GM23338 (cell line): ENCODE results near the gene DENND5B. TPM values are rescaled to one million over a fixed set of nuclear protein-coding genes. Genes with fewer than 3 reads are reported as not detected.

Experiments used
- ATAC-seq: fragments of 200-7000 bp; cut with Tn5 transposase; 3 replicates; pipeline ENCODE4 v1.9.1; 2020
- DNase-seq: peaks from one replicate; pipeline ENCODE4 v3.0.0-alpha.2; 2015; ENCODE audit warnings: low spot score
- H2AFZ ChIP-seq: fragments of 200-600 bp; sonication (generic); 2 replicates; pipeline ENCODE4 v1.8.0; 2016; ENCODE audit warnings: antibody characterized with exemption, mild to moderate bottlenecking, moderate library complexity
- H3F3A ChIP-seq: fragments of 200-600 bp; sonication (generic); replicated peaks from 2 replicates; pipeline ENCODE4 v1.8.0; 2017; ENCODE audit warnings: antibody characterized with exemption, mixed run types, low read depth
- H3K27ac ChIP-seq: fragments of 200-600 bp; sonication (generic); 2 replicates; pipeline ENCODE4 v1.6.1; 2016; ENCODE audit warnings: low read depth
- H3K27me3 ChIP-seq: fragments of 200-600 bp; sonication (generic); 2 replicates; pipeline ENCODE4 v1.8.0; 2016; ENCODE audit warnings: mild to moderate bottlenecking, mixed run types, moderate library complexity; ENCODE audit not compliant: insufficient read depth
- H3K36me3 ChIP-seq: fragments of 200-600 bp; sonication (generic); 2 replicates; pipeline ENCODE4 v1.8.0; 2016; ENCODE audit warnings: mild to moderate bottlenecking; ENCODE audit not compliant: insufficient read depth
- H3K4me1 ChIP-seq: fragments of 200-600 bp; sonication (generic); 2 replicates; pipeline ENCODE4 v1.8.0; 2016; ENCODE audit warnings: mild to moderate bottlenecking, moderate library complexity; ENCODE audit not compliant: insufficient read depth
- H3K4me2 ChIP-seq: fragments of 200-600 bp; sonication (generic); 2 replicates; pipeline ENCODE4 v1.7.1; 2017; ENCODE audit warnings: mixed run types
- H3K4me3 ChIP-seq: fragments of 200-600 bp; sonication (generic); 2 replicates; pipeline ENCODE4 v1.6.1; 2016; ENCODE audit warnings: mixed run types
- H3K79me2 ChIP-seq: fragments of 200-600 bp; sonication (generic); replicated peaks from 2 replicates; pipeline ENCODE4 v1.8.0; 2017; ENCODE audit warnings: mild to moderate bottlenecking; ENCODE audit not compliant: insufficient read depth
- H3K9me2 ChIP-seq: fragments of 200-600 bp; sonication (generic); 2 replicates; pipeline ENCODE4 v1.8.0; 2017; ENCODE audit not compliant: insufficient read depth
- H4K20me1 ChIP-seq: fragments of 200-600 bp; sonication (generic); replicated peaks from 2 replicates; pipeline ENCODE4 v1.8.0; 2017; ENCODE audit warnings: mild to moderate bottlenecking; ENCODE audit not compliant: insufficient read depth
- H3K27ac Mint-ChIP-seq: 2 replicates; pipeline ENCODE4 v1.8.0; 2020; ENCODE audit warnings: inconsistent platforms, mild to moderate bottlenecking, moderate library complexity, mixed read lengths
- H3K27me3 Mint-ChIP-seq: 3 replicates; pipeline ENCODE4 v1.8.0; 2022; ENCODE audit warnings: low read depth, mild to moderate bottlenecking, moderate library complexity, mixed read lengths, inconsistent platforms; ENCODE audit not compliant: insufficient read depth, poor library complexity
- H3K36me3 Mint-ChIP-seq: 3 replicates; pipeline ENCODE4 v1.8.0; 2021; ENCODE audit warnings: low read depth, mild to moderate bottlenecking, inconsistent platforms, moderate library complexity, mixed read lengths
- H3K4me1 Mint-ChIP-seq: 3 replicates; pipeline ENCODE4 v1.8.0; 2020; ENCODE audit warnings: mild to moderate bottlenecking, inconsistent platforms, mixed read lengths
- H3K4me3 Mint-ChIP-seq: 3 replicates; pipeline ENCODE4 v1.8.0; 2021; ENCODE audit warnings: moderate library complexity, mild to moderate bottlenecking, inconsistent platforms, mixed read lengths
- H3K9me3 Mint-ChIP-seq: 3 replicates; pipeline ENCODE4 v1.8.0; 2020; ENCODE audit warnings: moderate library complexity, mild to moderate bottlenecking, inconsistent platforms, mixed read lengths
- CREB1 ChIP-seq: fragments of 250-450 bp; sonication (Bioruptor Pico); IDR thresholded peaks from 2 replicates; pipeline ENCODE4 v1.5.0; 2020; ENCODE audit warnings: low read depth, mild to moderate bottlenecking, moderate library complexity
- ETS1 ChIP-seq: IDR thresholded peaks from 2 replicates; pipeline ENCODE4 v1.6.1; 2016; ENCODE audit warnings: antibody characterized with exemption
- EZH2 ChIP-seq: fragments of 200-600 bp; sonication (generic); IDR thresholded peaks from one replicate; pipeline ENCODE4 v1.8.0; 2017; ENCODE audit warnings: antibody characterized with exemption, mild to moderate bottlenecking, low read depth; ENCODE audit not compliant: unreplicated experiment
- EZH2phosphoT487 ChIP-seq: fragments of 200-600 bp; sonication (generic); IDR thresholded peaks from one replicate; pipeline ENCODE4 v1.8.1; 2018; ENCODE audit warnings: antibody characterized with exemption; ENCODE audit not compliant: unreplicated experiment
- JUNB ChIP-seq: IDR thresholded peaks from one replicate; pipeline ENCODE4 v1.6.1; 2016; ENCODE audit warnings: antibody characterized with exemption; ENCODE audit not compliant: unreplicated experiment
- NANOG ChIP-seq: IDR thresholded peaks from 2 replicates; pipeline ENCODE4 v1.6.1; 2016; ENCODE audit warnings: antibody characterized with exemption, borderline replicate concordance
- POLR2AphosphoS5 ChIP-seq: IDR thresholded peaks from 2 replicates; pipeline ENCODE4 v1.6.1; 2016; ENCODE audit warnings: antibody characterized with exemption, low read depth
- REST ChIP-seq: IDR thresholded peaks from one replicate; pipeline ENCODE4 v1.6.1; 2018; ENCODE audit warnings: antibody characterized with exemption; ENCODE audit not compliant: unreplicated experiment
- STAT1 ChIP-seq: IDR thresholded peaks from one replicate; pipeline ENCODE4 v1.6.1; 2016; ENCODE audit warnings: antibody characterized with exemption; ENCODE audit not compliant: unreplicated experiment
- ZNF114 ChIP-seq: fragments of 250-450 bp; sonication (Bioruptor Pico); IDR thresholded peaks from 2 replicates; pipeline ENCODE4 v1.5.0; 2020; ENCODE audit warnings: mild to moderate bottlenecking, moderate library complexity
- ZNF331 ChIP-seq: fragments of 250-450 bp; sonication (Bioruptor Pico); IDR thresholded peaks from 2 replicates; pipeline ENCODE4 v1.5.0; 2020; ENCODE audit warnings: low read depth, mild to moderate bottlenecking, moderate library complexity
- polyA plus RNA-seq: library from polyadenylated mRNA; unstranded; fragments of >200 nt; fragmentation: Nextera tagmentation; extraction: Ambion mirVana; gene quantifications from 2 replicates; pipeline ENCODE4 v1.2.1, GENCODE V29; 2016
- total RNA-seq: library from RNA; depleted of rRNA; stranded (reverse); fragments of >200 nt; shearing (Covaris generic); gene quantifications from 2 replicates; pipeline ENCODE4 v1.2.3, GENCODE V29; 2014
- TF ChIP-seq, protein P1 (sequence below), 2 experiments: fragments of 200-600 bp in 1 of 2; sonication (generic) in 1 of 2; conservative IDR thresholded peaks; 2 replicates each; pipeline versions ENCODE4 v1.5.1 to v1.6.1; 2016 to 2017; ENCODE audit warnings: antibody characterized with exemption in 2 of 2, low read depth in 2 of 2, mild to moderate bottlenecking in 2 of 2, moderate library complexity in 1 of 2
- TF ChIP-seq, protein P2 (sequence below): fragments of 250-450 bp; sonication (Bioruptor Pico); IDR thresholded peaks from 2 replicates; pipeline ENCODE4 v1.5.0; 2020; ENCODE audit warnings: mild to moderate bottlenecking, moderate library complexity

DENND5B gene
- total and polyA plus RNA-seq, 2 experiments from 2014 or later: 6.5 to 17.2 TPM

- Histone ChIP-seq H3K27me3 (no peaks in the 10 kb centered on the region), H3K27ac (no peak overlapping the region), H3K9me2 (no peaks in the 10 kb centered on the region), H3K4me1 (peaks cover 9% of the 10 kb centered on the region; the same call in 1 of the 2 replicates), H3K4me2 (no peak overlapping the region), H3K79me2 (no peaks in the 10 kb centered on the region), H3K4me3 (no peak overlapping the region), H4K20me1 (no peaks in the 10 kb centered on the region), H3K36me3 (no peaks in the 10 kb centered on the region), H2AFZ (no peak overlapping the region), H3F3A (no peaks in the 10 kb centered on the region; the same call in 1 of the 2 replicates)
- no peak for ATAC-seq
- Mint-ChIP-seq H3K4me3 (no peak overlapping the region), H3K27me3 (no peaks in the 10 kb centered on the region), H3K36me3 (no peaks in the 10 kb centered on the region), H3K4me1 (peaks cover 18% of the 10 kb centered on the region), H3K27ac (no peak overlapping the region), H3K9me3 (no peaks in the 10 kb centered on the region)
- TF ChIP-seq REST: no peak
- no peak for TF ChIP-seq NANOG
- no peak for TF ChIP-seq ZNF114
- no peak for TF ChIP-seq EZH2
- TF ChIP-seq JUNB: no peak
- no peak for TF ChIP-seq EZH2phosphoT487
- no peak for TF ChIP-seq CREB1 (CRISPR knock-in tag)
- TF ChIP-seq, protein P1, sequence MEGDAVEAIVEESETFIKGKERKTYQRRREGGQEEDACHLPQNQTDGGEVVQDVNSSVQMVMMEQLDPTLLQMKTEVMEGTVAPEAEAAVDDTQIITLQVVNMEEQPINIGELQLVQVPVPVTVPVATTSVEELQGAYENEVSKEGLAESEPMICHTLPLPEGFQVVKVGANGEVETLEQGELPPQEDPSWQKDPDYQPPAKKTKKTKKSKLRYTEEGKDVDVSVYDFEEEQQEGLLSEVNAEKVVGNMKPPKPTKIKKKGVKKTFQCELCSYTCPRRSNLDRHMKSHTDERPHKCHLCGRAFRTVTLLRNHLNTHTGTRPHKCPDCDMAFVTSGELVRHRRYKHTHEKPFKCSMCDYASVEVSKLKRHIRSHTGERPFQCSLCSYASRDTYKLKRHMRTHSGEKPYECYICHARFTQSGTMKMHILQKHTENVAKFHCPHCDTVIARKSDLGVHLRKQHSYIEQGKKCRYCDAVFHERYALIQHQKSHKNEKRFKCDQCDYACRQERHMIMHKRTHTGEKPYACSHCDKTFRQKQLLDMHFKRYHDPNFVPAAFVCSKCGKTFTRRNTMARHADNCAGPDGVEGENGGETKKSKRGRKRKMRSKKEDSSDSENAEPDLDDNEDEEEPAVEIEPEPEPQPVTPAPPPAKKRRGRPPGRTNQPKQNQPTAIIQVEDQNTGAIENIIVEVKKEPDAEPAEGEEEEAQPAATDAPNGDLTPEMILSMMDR (conservative IDR thresholded peaks at IDR 0.05; ENCODE audit: low read depth in 2 of 2): no peak
- TF ChIP-seq STAT1: no peak
- TF ChIP-seq, protein P2, sequence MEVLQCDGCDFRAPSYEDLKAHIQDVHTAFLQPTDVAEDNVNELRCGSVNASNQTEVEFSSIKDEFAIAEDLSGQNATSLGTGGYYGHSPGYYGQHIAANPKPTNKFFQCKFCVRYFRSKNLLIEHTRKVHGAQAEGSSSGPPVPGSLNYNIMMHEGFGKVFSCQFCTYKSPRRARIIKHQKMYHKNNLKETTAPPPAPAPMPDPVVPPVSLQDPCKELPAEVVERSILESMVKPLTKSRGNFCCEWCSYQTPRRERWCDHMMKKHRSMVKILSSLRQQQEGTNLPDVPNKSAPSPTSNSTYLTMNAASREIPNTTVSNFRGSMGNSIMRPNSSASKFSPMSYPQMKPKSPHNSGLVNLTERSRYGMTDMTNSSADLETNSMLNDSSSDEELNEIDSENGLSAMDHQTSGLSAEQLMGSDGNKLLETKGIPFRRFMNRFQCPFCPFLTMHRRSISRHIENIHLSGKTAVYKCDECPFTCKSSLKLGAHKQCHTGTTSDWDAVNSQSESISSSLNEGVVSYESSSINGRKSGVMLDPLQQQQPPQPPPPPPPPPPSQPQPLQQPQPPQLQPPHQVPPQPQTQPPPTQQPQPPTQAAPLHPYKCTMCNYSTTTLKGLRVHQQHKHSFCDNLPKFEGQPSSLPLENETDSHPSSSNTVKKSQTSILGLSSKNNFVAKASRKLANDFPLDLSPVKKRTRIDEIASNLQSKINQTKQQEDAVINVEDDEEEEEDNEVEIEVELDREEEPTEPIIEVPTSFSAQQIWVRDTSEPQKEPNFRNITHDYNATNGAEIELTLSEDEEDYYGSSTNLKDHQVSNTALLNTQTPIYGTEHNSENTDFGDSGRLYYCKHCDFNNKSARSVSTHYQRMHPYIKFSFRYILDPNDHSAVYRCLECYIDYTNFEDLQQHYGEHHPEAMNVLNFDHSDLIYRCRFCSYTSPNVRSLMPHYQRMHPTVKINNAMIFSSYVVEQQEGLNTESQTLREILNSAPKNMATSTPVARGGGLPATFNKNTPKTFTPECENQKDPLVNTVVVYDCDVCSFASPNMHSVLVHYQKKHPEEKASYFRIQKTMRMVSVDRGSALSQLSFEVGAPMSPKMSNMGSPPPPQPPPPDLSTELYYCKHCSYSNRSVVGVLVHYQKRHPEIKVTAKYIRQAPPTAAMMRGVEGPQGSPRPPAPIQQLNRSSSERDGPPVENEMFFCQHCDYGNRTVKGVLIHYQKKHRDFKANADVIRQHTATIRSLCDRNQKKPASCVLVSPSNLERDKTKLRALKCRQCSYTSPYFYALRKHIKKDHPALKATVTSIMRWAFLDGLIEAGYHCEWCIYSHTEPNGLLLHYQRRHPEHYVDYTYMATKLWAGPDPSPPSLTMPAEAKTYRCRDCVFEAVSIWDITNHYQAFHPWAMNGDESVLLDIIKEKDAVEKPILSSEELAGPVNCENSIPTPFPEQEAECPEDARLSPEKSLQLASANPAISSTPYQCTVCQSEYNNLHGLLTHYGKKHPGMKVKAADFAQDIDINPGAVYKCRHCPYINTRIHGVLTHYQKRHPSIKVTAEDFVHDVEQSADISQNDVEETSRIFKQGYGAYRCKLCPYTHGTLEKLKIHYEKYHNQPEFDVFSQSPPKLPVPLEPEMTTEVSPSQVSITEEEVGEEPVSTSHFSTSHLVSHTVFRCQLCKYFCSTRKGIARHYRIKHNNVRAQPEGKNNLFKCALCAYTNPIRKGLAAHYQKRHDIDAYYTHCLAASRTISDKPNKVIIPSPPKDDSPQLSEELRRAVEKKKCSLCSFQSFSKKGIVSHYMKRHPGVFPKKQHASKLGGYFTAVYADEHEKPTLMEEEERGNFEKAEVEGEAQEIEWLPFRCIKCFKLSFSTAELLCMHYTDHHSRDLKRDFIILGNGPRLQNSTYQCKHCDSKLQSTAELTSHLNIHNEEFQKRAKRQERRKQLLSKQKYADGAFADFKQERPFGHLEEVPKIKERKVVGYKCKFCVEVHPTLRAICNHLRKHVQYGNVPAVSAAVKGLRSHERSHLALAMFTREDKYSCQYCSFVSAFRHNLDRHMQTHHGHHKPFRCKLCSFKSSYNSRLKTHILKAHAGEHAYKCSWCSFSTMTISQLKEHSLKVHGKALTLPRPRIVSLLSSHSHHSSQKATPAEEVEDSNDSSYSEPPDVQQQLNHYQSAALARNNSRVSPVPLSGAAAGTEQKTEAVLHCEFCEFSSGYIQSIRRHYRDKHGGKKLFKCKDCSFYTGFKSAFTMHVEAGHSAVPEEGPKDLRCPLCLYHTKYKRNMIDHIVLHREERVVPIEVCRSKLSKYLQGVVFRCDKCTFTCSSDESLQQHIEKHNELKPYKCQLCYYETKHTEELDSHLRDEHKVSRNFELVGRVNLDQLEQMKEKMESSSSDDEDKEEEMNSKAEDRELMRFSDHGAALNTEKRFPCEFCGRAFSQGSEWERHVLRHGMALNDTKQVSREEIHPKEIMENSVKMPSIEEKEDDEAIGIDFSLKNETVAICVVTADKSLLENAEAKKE (CRISPR knock-in tag): no peak
- no peak for TF ChIP-seq ZNF331 (CRISPR knock-in tag)
- TF ChIP-seq ETS1: no peak
- no peak for TF ChIP-seq POLR2AphosphoS5
- DNase-seq: no peak
Observed at GRCh38 chr12:31478425-31478824, 112.5 kb downstream of the DENND5B start.
